ENCODE measurements around the gene CAMTA1.
"Not testable (repeated sequence)": the region's sequence is repeated elsewhere in the genome, so short reads cannot be mapped to it uniquely, and the experiment has no call there.

CAMTA1 gene

DNA sequence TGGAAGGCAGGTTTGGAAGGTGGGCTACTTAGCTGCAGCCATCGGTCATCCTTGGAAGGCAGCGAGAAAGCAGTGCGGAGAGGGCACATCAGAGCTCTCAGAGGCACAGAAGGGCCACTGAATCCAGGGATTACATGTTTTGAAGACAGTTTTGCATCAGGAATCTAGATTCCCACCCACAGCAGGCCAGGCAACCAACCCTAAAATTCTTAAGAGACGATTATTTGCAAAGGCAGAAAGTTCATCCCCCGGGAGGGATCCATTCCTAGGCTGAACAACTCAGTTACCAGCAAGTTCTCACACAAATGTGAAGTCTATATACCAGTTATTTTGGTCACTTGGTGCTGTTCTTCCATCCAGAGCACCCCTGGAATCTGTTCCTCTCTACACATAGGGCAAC is 528.6 kb downstream of the CAMTA1 start:
- no peak for DNase-seq (ENCODE audit: low spot score)

GRCh38 chr1:7315316-7315715 is 530.1 kb downstream of the CAMTA1 start:
- no peak for DNase-seq (ENCODE audit: low spot score)

DNA sequence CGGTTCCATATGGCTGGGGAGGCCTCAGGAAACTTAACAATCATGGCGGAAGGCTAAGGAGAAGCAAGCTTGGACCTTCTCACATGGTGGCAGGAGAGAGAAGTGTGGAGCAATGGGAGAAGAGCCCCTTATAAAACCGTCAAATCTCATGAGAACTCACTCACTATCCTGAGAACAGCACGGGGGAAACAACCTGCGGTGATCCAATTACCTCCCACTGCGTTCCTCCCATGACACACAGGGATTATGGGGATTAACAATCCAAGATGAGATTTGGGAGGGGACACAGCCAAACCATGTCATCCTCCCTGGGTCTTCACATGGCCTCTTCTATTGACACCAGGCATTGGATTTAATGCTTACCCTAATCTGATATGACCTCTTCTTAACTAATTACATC is 530.7 kb downstream of the CAMTA1 start:
- DNase-seq (ENCODE audit: low spot score): no peak

DNA sequence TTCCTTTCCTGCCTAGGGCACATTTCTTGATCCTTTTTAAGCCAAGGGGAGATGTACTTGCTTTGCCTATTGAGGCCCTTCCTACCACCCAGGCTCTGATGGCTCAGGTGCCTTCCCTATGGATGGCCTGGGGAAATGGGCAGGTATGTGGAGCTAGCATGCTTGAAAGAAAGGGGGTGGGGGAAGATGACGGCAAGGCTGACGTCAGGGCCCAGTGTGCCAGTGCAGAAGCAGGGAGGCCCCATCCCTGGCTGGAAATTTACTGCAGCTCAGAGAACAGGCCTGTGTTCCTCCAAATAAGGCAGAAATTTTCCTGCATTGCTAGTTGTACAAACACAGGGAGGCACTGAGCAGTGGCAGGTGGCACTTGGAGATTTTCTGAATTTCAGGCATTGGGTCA is 532.6 kb downstream of the CAMTA1 start:
- peak; percentile 30 for DNase-seq (ENCODE audit: low spot score)

- DNase-seq (ENCODE audit: low spot score): no peak
Measured at GRCh38 chr1:7319196-7319595, 533.9 kb downstream of the CAMTA1 start.

DNA sequence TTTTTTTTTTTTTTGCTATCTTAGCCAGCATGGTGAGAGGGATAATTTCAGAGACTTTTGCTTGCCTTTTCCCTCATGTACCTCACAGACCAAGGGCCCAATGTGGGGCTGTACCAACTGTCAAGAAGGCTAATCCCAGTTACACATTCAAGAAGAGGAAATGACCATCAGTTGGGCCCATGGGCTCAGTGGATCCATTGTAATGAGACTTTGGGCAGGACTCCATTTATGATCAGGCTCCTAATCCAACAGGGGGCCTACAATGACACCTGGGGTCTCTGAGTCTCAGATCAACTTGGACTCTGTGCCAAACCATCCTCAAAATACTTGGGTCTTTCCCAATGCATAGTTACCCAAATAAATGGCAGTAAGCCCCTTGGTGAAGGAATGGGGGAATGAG is 535.4 kb downstream of the CAMTA1 start:
- no peak for DNase-seq (ENCODE audit: low spot score)

- DNase-seq (ENCODE audit: low spot score): no peak
Measured at GRCh38 chr1:7322283-7322785, 537.1 kb downstream of the CAMTA1 start.

DNA sequence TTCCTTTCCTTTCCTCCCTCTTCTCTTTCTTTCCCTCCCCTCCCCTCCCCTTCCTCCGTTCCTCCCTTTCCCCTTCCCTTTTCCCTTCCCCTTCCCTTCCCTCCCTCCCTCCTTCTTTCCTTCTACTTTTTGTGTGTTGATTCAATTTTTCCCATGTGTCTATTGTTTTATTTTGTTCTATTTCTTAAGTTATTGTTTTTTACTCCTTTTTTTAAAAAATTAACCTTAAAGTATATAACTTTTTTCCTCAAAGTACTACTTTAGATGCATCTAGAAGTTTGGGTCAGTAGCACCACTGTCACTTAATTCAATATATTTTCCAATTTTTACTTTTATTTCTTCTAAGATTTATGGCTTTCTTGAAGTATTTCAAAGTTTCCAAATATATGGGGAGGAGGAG is 537.7 kb downstream of the CAMTA1 start:
- DNase-seq (ENCODE audit: low spot score): no peak

GRCh38 chr1:7325254-7325653 is 540.0 kb downstream of the CAMTA1 start:
- no peak for DNase-seq (ENCODE audit: low spot score)

DNA sequence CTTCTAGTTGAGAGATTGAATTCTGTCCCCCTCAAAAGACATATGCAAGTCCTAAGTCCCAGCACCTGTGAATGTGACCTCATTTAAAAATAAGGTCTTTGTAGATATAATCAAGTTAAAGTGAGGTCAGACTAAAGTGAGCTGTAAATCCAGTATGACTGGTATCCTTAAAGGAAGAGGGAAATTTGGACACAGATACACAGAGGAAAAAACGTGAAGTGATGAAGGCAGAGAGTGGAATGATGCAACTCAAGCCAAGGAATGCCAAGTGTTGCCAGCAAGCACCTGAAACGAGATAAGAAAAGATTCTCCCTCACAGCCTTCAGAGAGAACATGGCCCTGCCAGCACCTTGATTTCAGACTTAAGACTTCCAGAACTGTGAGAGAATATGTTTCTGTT is 541.1 kb downstream of the CAMTA1 start:
- no peak for DNase-seq (ENCODE audit: low spot score)

- no peak for DNase-seq (ENCODE audit: low spot score)
Measured at GRCh38 chr1:7327849-7328248, 542.6 kb downstream of the CAMTA1 start.

DNA sequence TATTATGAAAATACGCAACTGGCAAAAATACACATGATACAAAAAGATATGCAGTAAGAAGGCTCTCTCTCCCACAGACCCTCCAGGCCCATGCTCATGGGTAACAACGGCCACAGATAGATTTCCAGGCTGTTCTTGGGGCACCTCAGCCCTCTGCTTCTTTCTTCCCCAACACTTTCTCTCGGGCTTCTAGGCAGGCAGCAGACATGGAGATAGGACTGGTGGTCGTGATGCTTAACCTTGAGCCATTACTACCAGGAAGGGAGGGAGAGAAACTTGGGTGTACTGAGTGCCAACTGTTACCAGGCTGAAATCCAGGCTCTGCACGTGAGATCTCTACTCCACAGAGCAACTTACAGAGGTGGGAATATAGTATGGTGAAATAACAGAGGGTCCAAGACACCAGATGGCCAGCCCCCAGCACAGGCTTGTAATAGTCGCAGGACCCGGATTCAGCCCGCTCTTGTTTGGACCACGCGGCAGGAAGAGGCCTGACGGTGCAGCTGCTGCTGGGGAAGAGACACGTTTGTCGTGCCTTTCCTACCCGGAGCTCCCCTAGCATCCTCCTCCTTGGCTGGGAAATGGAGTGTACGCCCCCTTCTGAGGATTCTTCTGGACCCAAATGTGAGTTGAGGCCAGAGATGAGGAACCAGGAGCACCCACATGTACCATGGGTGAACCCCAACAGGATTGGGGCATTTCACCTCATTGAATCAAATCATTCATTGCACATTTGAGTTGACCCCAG is 544.8 kb downstream of the CAMTA1 start:
- DNase-seq (ENCODE audit: low spot score): no peak

GRCh38 chr1:7330726-7331125 is 545.5 kb downstream of the CAMTA1 start:
- DNase-seq (ENCODE audit: low spot score): not testable (repeated sequence)

- DNase-seq (ENCODE audit: low spot score): no peak
Measured at GRCh38 chr1:7331926-7332535, 546.8 kb downstream of the CAMTA1 start.

DNA sequence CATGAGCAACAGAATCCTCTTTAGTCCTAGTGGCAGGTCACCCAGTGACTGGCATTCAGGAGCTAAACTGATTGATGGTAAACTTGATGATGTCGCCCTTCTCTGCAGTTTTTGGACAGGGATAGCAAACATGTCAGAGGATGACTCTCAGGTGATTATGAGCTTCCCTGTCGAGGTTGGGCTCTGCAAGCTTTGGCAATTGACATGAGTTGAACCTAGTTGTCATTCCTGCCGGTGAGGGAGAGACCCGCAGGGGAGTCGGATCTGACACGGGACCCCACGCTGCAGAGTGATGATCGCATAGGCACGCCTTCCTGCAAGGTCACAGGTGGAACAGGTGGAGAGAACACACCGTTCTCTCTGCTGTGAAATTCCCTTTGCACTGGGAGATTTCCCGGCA is 547.8 kb downstream of the CAMTA1 start:
- no peak for DNase-seq (ENCODE audit: low spot score)

- DNase-seq (ENCODE audit: low spot score): no peak
Measured at GRCh38 chr1:7333620-7334019, 548.4 kb downstream of the CAMTA1 start.

- no peak for DNase-seq (ENCODE audit: low spot score)
Measured at GRCh38 chr1:7334475-7335035, 549.3 kb downstream of the CAMTA1 start.

DNA sequence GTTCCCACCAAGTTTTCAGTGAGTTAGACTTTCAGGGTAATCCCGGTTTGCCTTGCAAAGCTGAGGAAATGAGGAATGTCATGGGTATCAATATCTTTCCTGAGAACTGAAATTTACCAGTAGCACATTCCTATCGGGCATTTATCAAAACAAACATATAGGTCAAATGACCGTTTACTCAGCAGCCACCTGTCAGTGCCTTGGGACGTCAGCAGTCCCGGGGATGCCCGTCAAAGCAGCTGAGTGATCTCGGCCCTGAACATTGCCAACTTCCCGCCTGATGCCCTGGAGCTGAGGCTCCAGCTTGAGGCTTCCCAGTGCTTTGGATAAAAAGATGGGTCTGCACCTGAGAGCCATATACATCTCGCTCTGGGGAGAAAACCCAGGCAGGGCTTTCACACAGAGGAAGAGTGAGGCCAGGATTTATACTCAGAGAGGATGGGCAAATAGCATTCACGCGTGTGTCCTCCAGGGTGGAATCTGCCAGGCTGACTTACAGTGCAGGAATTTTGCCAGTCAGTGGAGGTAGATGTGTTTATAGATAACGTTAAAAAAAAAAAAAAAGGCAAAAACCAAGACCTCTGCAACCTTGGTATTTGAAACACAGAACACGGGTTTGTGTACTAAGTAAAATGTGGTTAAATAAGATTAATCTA is 550.1 kb downstream of the CAMTA1 start:
- DNase-seq (ENCODE audit: low spot score): no peak

GRCh38 chr1:7338439-7338838 is 553.2 kb downstream of the CAMTA1 start:
- no peak for DNase-seq (ENCODE audit: low spot score)

DNA sequence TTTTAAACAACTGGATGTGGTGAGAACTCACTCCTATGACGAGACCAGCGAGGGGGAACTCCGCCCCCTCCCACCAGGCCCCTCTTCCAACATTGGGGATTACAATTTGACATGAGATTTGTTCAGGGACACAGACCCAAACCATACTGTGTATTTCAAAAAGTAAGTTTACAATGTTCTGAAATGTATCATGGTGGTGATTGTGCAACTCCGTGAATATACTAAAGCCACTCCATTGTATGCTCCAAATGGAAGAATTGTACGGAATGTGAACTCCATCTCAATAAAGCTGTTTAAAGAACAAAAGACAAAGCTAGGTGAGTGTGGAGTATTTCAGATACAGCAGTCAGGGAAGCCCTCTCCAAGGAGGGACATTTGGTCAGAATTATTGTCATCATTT is 553.8 kb downstream of the CAMTA1 start:
- no peak for DNase-seq (ENCODE audit: low spot score)

DNA sequence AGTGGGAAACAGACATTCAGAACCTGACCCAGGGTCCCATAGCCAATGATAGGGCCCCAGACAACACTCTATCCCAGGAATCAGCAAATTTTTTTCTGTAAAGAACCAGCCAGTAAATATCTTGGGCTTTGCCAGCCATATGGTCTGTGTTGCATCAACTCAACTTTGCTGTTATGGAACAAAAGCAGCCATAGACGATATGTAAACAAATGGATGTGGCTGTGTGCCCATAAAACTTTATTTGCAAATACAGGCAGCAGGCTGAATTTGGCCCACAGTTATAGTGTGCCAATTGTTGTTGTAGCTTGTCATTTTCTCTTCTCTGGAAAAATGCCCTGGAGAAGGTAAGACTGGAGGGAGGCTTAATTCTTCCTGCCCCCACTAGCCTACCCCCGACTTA is 554.7 kb downstream of the CAMTA1 start:
- no peak for DNase-seq (ENCODE audit: low spot score)

GRCh38 chr1:7341145-7341905 is 556.1 kb downstream of the CAMTA1 start:
- no peak for DNase-seq (ENCODE audit: low spot score)

Data from pons (tissue), 1 donor.